Coronary artery (tissue), 2 donors: Measurements from ENCODE around the gene TMEM161A.

ENCODE experiments used
- DNase-seq: peaks from one replicate; pipeline ENCODE4 v3.0.0-alpha.2; 2017; ENCODE audit warnings: low spot score
- H3K27ac ChIP-seq, 2 donors: fragments of 200-600 bp; sonication (generic); one replicate each; pipeline ENCODE4 v1.5.1; 2016 to 2019
- H3K4me3 ChIP-seq: fragments of 200-600 bp; sonication (generic); 2 replicates; pipeline ENCODE4 v1.5.1; 2016; ENCODE audit warnings: mild to moderate bottlenecking, moderate library complexity
- CTCF ChIP-seq: fragments of 200-600 bp; sonication (generic); IDR thresholded peaks from one replicate; pipeline ENCODE4 v1.5.1; 2019; ENCODE audit warnings: antibody characterized with exemption

The TMEM161A gene

GRCh38 chr19:19132912-19133311 lies 5.4 kb downstream of the TMEM161A start:
- H3K4me3 ChIP-seq, result no peak overlapping the region
- DNase-seq, result no peak
- no peak overlapping the region for H3K27ac ChIP-seq
- no peak for TF ChIP-seq CTCF

GRCh38 chr19:19131989-19132388 lies 6.3 kb downstream of the TMEM161A start:
- Histone ChIP-seq H3K27ac (no peak overlapping the region), H3K4me3 (no peak overlapping the region)
- DNase-seq, result no peak
- TF ChIP-seq CTCF, result no peak

GRCh38 chr19:19126102-19126501 lies 12.2 kb downstream of the TMEM161A start:
- DNase-seq, result no peak
- H3K4me3 ChIP-seq, result no peak overlapping the region
- no peak for TF ChIP-seq CTCF
- H3K27ac ChIP-seq, result no peak overlapping the region

GRCh38 chr19:19123386-19123785 lies 14.9 kb downstream of the TMEM161A start:
- TF ChIP-seq CTCF, result no peak
- H3K4me3 ChIP-seq, result no peak overlapping the region
- no peak for DNase-seq
- H3K27ac ChIP-seq, result no peak overlapping the region

GRCh38 chr19:19122902-19123301 lies 15.4 kb downstream of the TMEM161A start:
- Histone ChIP-seq H3K27ac (no peak overlapping the region), H3K4me3 (no peak overlapping the region)
- no peak for DNase-seq
- TF ChIP-seq CTCF, result no peak

- H3K4me3 ChIP-seq, result no peak overlapping the region
- H3K27ac ChIP-seq, result no peak overlapping the region
- DNase-seq, result no peak
- TF ChIP-seq CTCF, result no peak
Observed at GRCh38 chr19:19121371-19121770, 16.9 kb downstream of the TMEM161A start.

- Histone ChIP-seq H3K4me3 (no peak overlapping the region), H3K27ac (no peak overlapping the region)
- TF ChIP-seq CTCF, result no peak
- no peak for DNase-seq
Observed at GRCh38 chr19:19120308-19121231, 17.7 kb downstream of the TMEM161A start.
